ENCODE measurements around the gene CASP14. TPM values are rescaled to one million over a fixed set of nuclear protein-coding genes. Genes with fewer than 3 reads are reported as not detected.

The CASP14 gene
- total and polyA plus RNA-seq, 2 of the 13 experiments (the other 11 are each of a cell fraction or from before 2014, with no cell fraction given): not detected

- ChIA-PET CTCF (ENCODE audit: low intra/inter-chr PET ratio, low total read pairs) (no interaction called here), POLR2A (no interaction called here)
- no peak overlapping the region for H3K9ac ChIP-seq (ENCODE audit: insufficient read depth, low read depth, low read length)
- H3K4me2 ChIP-seq (ENCODE audit: low read depth, low read length): no peak overlapping the region
- in situ Hi-C loops (cut with HindIII; ENCODE audit: extremely low pct_ligation_motif_present, low pct_unique_long_range_greater_than_20kb) (no loop called here), intact Hi-C loops (cut with micrococcal nuclease; ENCODE audit: unreplicated experiment) (no loop called here)
- 0% methylated on average over 1 of the region's 1 CpG for WGBS (ENCODE audit: low lambda C conversion rate)
- no peak overlapping the region for H3K4me3 ChIP-seq (replicated peaks in 1 of 3; ENCODE audit: insufficient read depth in 1 of 3, low read depth in 2 of 3, low read length in 3 of 3)
- peaks cover 18% of the 10 kb centered on the region for H3K4me1 ChIP-seq (ENCODE audit: insufficient read depth, low read length)
- no TSS peak for BruUV-seq (replicated peaks)
- H3K36me3 ChIP-seq (replicated peaks in 1 of 2; ENCODE audit: control insufficient read depth in 1 of 2, insufficient read depth in 2 of 2, low read length in 2 of 2): no peaks in the 10 kb centered on the region
- no peaks in the 10 kb centered on the region for H4K20me1 ChIP-seq (ENCODE audit: insufficient read depth, low read length)
- no peak for FAIRE-seq
- H3K79me2 ChIP-seq (ENCODE audit: insufficient read depth, low read length): peaks cover 7% of the 10 kb centered on the region
- no peak overlapping the region for H3K27ac ChIP-seq (ENCODE audit: extremely low read length, insufficient read depth, low read length)
- ATAC-seq: no peak
- DNase-seq (ENCODE audit: low spot score): no peak
- no peaks in the 10 kb centered on the region for H3K27me3 ChIP-seq (ENCODE audit: control insufficient read depth in 1 of 2, insufficient read depth in 2 of 2, low read length in 2 of 2)
- H3K9me3 ChIP-seq (ENCODE audit: low read length): peaks cover 5% of the 10 kb centered on the region; the same call in 1 of the 2 replicates
- TF ChIP-seq FIP1L1 (IDR thresholded peaks at IDR 0.05; ENCODE audit: borderline replicate concordance, insufficient read depth, low read depth, low read length): no peak
- TF ChIP-seq SYNCRIP (IDR thresholded peaks at IDR 0.05; ENCODE audit: insufficient read depth, low read depth, low read length): no peak
- no peak for TF ChIP-seq ZNF337 (CRISPR knock-in tag; IDR thresholded peaks at IDR 0.05; ENCODE audit: borderline replicate concordance, low read depth)
- TF ChIP-seq, protein P1, sequence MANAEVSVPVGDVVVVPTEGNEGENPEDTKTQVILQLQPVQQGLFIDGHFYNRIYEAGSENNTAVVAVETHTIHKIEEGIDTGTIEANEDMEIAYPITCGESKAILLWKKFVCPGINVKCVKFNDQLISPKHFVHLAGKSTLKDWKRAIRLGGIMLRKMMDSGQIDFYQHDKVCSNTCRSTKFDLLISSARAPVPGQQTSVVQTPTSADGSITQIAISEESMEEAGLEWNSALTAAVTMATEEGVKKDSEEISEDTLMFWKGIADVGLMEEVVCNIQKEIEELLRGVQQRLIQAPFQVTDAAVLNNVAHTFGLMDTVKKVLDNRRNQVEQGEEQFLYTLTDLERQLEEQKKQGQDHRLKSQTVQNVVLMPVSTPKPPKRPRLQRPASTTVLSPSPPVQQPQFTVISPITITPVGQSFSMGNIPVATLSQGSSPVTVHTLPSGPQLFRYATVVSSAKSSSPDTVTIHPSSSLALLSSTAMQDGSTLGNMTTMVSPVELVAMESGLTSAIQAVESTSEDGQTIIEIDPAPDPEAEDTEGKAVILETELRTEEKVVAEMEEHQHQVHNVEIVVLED (CRISPR knock-in tag; IDR thresholded peaks at IDR 0.05; ENCODE audit: borderline replicate concordance): no peak
- TF ChIP-seq FOXO1 (CRISPR knock-in tag; IDR thresholded peaks at IDR 0.05): no peak
- no peak for TF ChIP-seq REPIN1 (CRISPR knock-in tag; IDR thresholded peaks at IDR 0.05; ENCODE audit: borderline replicate concordance, low read depth)
- TF ChIP-seq HOXA9 (CRISPR knock-in tag; IDR thresholded peaks at IDR 0.05; ENCODE audit: borderline replicate concordance): no peak
- no peak for TF ChIP-seq KLF16 (CRISPR knock-in tag; IDR thresholded peaks at IDR 0.05)
- TF ChIP-seq ZC3H13 (CRISPR knock-in tag; IDR thresholded peaks at IDR 0.05): no peak
- no peak for TF ChIP-seq ZNF709 (CRISPR knock-in tag; IDR thresholded peaks at IDR 0.05)
- no peak for TF ChIP-seq ZNF138 (CRISPR knock-in tag; IDR thresholded peaks at IDR 0.05; ENCODE audit: low read depth)
- TF ChIP-seq DNMT1 (CRISPR knock-in tag; IDR thresholded peaks at IDR 0.05): no peak
- TF ChIP-seq FOXC1 (CRISPR knock-in tag; IDR thresholded peaks at IDR 0.05; ENCODE audit: borderline replicate concordance): no peak
- TF ChIP-seq, protein P2, sequence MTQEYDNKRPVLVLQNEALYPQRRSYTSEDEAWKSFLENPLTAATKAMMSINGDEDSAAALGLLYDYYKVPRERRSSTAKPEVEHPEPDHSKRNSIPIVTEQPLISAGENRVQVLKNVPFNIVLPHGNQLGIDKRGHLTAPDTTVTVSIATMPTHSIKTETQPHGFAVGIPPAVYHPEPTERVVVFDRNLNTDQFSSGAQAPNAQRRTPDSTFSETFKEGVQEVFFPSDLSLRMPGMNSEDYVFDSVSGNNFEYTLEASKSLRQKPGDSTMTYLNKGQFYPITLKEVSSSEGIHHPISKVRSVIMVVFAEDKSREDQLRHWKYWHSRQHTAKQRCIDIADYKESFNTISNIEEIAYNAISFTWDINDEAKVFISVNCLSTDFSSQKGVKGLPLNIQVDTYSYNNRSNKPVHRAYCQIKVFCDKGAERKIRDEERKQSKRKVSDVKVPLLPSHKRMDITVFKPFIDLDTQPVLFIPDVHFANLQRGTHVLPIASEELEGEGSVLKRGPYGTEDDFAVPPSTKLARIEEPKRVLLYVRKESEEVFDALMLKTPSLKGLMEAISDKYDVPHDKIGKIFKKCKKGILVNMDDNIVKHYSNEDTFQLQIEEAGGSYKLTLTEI (CRISPR knock-in tag; conservative IDR thresholded peaks at IDR 0.05): no peak
- TF ChIP-seq MTF1 (CRISPR knock-in tag; IDR thresholded peaks at IDR 0.05): no peak
- no peak for TF ChIP-seq ZNF777 (CRISPR knock-in tag; IDR thresholded peaks at IDR 0.05)
- no peak for TF ChIP-seq ZNF503 (CRISPR knock-in tag; IDR thresholded peaks at IDR 0.05)
- TF ChIP-seq KDM3A (CRISPR knock-in tag; IDR thresholded peaks at IDR 0.05; ENCODE audit: low read depth): no peak
- H2AFZ ChIP-seq (ENCODE audit: low read length): no peak overlapping the region
Observed at GRCh38 chr19:15104411-15104810, 55.1 kb downstream of the CASP14 start.
